DND-41 (cell line): ENCODE measurements around the gene TMPRSS3.

ENCODE experiments used
- ATAC-seq: fragments of 200-7000 bp; cut with Tn5 transposase; 3 replicates; pipeline ENCODE4 v1.9.1; 2021; ENCODE audit warnings: low read depth; ENCODE audit not compliant: insufficient read depth
- DNase-seq: peaks from one replicate; pipeline ENCODE4 v3.0.0-alpha.2; 2020
- H2AFZ ChIP-seq: 2 replicates; pipeline ENCODE4 v1.6.0; 2012; ENCODE audit warnings: low read depth, low read length
- H3K27ac ChIP-seq: 2 replicates; pipeline ENCODE4 v1.5.1; 2012; ENCODE audit warnings: low read length, inconsistent platforms
- H3K27me3 ChIP-seq: fragments of 200-600 bp; sonication (generic); 2 replicates; pipeline ENCODE4 v1.6.0; 2012; ENCODE audit warnings: low read length, mild to moderate bottlenecking, inconsistent platforms; ENCODE audit not compliant: insufficient read depth, poor library complexity
- H3K36me3 ChIP-seq: 2 replicates; pipeline ENCODE4 v1.5.1; 2012; ENCODE audit warnings: low read length, inconsistent platforms; ENCODE audit not compliant: insufficient read depth
- H3K4me1 ChIP-seq: 2 replicates; pipeline ENCODE4 v1.5.1; 2012; ENCODE audit warnings: mild to moderate bottlenecking, low read length; ENCODE audit not compliant: insufficient read depth
- H3K4me2 ChIP-seq: 2 replicates; pipeline ENCODE4 v1.6.0; 2012; ENCODE audit warnings: mild to moderate bottlenecking, moderate library complexity, low read length, inconsistent platforms; ENCODE audit not compliant: insufficient read depth
- H3K4me3 ChIP-seq, 2 experiments: fragments of 200-600 bp in 1 of 2; shearing (Covaris generic) in 1 of 2; 2 replicates each; pipeline ENCODE4 v1.5.1; 2012 to 2016; ENCODE audit warnings: inconsistent platforms in 2 of 2, low read length in 2 of 2, mild to moderate bottlenecking in 2 of 2, low read depth in 1 of 2, moderate library complexity in 1 of 2
- H3K79me2 ChIP-seq: 2 replicates; pipeline ENCODE4 v1.6.0; 2012; ENCODE audit warnings: low read length, inconsistent platforms; ENCODE audit not compliant: insufficient read depth
- H3K9ac ChIP-seq: 2 replicates; pipeline ENCODE4 v1.6.0; 2012; ENCODE audit warnings: low read depth, mild to moderate bottlenecking, inconsistent platforms, low read length, moderate library complexity
- H3K9me3 ChIP-seq: 2 replicates; pipeline ENCODE4 v1.5.1; 2012; ENCODE audit warnings: low read length, moderate library complexity, mild to moderate bottlenecking, inconsistent platforms; ENCODE audit not compliant: insufficient read depth, severe bottlenecking
- H4K20me1 ChIP-seq: 2 replicates; pipeline ENCODE4 v1.6.0; 2012; ENCODE audit warnings: low read length; ENCODE audit not compliant: insufficient read depth
- EZH2 ChIP-seq: IDR thresholded peaks from 3 replicates; pipeline ENCODE4 v1.6.1; 2012; ENCODE audit warnings: borderline replicate concordance, low read depth, mild to moderate bottlenecking, moderate library complexity, low read length, inconsistent platforms; ENCODE audit not compliant: severe bottlenecking
- TF ChIP-seq, protein P1 (sequence below): IDR thresholded peaks from 2 replicates; pipeline ENCODE4 v1.5.1; 2012; ENCODE audit warnings: borderline replicate concordance, low read length, moderate library complexity, mild to moderate bottlenecking; ENCODE audit not compliant: poor library complexity, severe bottlenecking; ENCODE audit errors: extremely low read depth

TMPRSS3 gene

DNA sequence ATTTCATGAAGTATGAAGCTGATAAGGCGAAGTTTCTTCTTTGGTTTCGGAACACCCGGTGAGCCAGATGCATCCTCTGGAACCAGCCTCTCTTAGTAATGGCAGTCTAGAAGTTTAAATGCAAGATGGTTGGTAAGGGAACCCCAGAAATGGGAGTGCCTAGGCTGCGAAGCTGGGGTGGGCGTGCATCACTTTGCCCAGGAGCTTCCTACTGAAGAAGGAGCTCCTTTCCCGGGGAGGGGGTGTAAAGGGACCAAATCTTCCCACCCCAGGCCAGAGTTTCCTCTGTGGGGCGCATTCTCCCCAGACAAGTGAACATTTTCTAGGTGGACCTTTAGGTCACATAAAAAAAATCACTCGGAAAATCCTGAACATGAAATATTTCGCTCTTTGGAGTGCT, 49.4 kb downstream of the TMPRSS3 start:
- Histone ChIP-seq H3K27ac (no peak overlapping the region), H4K20me1 (no peaks in the 10 kb centered on the region), H3K9ac (no peak overlapping the region), H3K27me3 (no peaks in the 10 kb centered on the region), H3K4me3 (no peak overlapping the region), H3K9me3 (no peaks in the 10 kb centered on the region), H3K4me1 (no peaks in the 10 kb centered on the region), H2AFZ (no peak overlapping the region), H3K4me2 (no peak overlapping the region), H3K79me2 (no peaks in the 10 kb centered on the region), H3K36me3 (no peaks in the 10 kb centered on the region)
- ATAC-seq (no peak), DNase-seq (no peak)
- TF ChIP-seq, protein P1, sequence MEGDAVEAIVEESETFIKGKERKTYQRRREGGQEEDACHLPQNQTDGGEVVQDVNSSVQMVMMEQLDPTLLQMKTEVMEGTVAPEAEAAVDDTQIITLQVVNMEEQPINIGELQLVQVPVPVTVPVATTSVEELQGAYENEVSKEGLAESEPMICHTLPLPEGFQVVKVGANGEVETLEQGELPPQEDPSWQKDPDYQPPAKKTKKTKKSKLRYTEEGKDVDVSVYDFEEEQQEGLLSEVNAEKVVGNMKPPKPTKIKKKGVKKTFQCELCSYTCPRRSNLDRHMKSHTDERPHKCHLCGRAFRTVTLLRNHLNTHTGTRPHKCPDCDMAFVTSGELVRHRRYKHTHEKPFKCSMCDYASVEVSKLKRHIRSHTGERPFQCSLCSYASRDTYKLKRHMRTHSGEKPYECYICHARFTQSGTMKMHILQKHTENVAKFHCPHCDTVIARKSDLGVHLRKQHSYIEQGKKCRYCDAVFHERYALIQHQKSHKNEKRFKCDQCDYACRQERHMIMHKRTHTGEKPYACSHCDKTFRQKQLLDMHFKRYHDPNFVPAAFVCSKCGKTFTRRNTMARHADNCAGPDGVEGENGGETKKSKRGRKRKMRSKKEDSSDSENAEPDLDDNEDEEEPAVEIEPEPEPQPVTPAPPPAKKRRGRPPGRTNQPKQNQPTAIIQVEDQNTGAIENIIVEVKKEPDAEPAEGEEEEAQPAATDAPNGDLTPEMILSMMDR = no peak
- no peak for TF ChIP-seq EZH2

DNA sequence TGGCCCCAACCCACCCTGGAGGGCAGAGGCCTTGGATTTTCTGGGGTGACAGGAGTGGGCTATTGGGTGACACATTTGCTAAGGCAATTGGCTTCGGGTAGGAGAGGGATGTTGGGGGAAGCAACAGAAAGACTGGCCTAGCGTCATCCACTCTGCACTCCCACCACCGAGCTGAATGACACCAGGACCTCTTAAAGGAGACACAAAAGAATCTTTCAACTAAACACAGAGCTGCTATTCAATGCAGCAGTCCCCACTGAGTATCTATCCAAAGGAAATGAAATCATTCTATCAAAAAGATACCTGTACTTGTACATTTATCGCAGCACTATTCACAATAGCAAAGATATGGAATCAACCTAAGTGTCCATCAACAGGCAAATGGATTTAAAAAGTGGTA, 51.2 kb downstream of the TMPRSS3 start:
- Histone ChIP-seq H3K27me3 (no peaks in the 10 kb centered on the region), H3K27ac (no peak overlapping the region), H3K4me1 (no peaks in the 10 kb centered on the region), H3K9me3 (no peaks in the 10 kb centered on the region), H4K20me1 (no peaks in the 10 kb centered on the region), H3K4me2 (no peak overlapping the region), H3K4me3 (no peak overlapping the region), H3K79me2 (no peaks in the 10 kb centered on the region), H3K36me3 (no peaks in the 10 kb centered on the region), H3K9ac (no peak overlapping the region), H2AFZ (no peak overlapping the region)
- ATAC-seq (no peak), DNase-seq (no peak)
- no peak for TF ChIP-seq EZH2
- TF ChIP-seq, protein P1 = no peak

DNA sequence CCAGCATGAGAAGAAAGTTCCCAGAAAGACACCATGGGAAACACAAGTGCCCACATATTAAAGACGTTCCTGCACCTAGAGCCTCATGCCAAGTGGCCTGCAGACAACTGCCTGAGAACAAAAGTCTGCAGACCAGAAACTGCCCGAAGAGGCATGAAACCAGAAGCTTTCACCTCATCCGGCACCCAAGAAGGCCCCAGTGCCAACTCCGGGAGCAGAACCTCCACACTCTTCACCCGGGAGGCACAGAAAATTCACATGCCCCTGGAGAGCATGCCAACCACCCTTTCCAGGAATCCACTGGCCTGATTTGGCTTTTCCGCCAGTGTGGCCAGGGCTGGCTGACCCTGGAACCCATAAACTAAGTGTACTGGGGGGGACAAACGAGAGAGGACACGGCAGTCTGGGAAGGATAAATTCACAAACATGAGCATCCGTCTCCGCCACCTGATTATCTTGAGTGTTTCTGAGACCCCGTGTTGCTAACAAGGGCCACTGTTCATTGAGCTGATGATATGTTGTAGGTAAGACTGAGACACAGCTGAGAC, 51.8 kb downstream of the TMPRSS3 start:
- Histone ChIP-seq H3K4me2 (no peak overlapping the region), H3K4me1 (no peaks in the 10 kb centered on the region), H3K4me3 (no peak overlapping the region), H3K9me3 (no peaks in the 10 kb centered on the region), H3K36me3 (no peaks in the 10 kb centered on the region), H4K20me1 (no peaks in the 10 kb centered on the region), H3K9ac (no peak overlapping the region), H3K79me2 (no peaks in the 10 kb centered on the region), H3K27me3 (no peaks in the 10 kb centered on the region), H3K27ac (no peak overlapping the region), H2AFZ (no peak overlapping the region)
- no peak for ATAC-seq
- no peak for DNase-seq
- TF ChIP-seq, protein P1 = no peak
- no peak for TF ChIP-seq EZH2

DNA sequence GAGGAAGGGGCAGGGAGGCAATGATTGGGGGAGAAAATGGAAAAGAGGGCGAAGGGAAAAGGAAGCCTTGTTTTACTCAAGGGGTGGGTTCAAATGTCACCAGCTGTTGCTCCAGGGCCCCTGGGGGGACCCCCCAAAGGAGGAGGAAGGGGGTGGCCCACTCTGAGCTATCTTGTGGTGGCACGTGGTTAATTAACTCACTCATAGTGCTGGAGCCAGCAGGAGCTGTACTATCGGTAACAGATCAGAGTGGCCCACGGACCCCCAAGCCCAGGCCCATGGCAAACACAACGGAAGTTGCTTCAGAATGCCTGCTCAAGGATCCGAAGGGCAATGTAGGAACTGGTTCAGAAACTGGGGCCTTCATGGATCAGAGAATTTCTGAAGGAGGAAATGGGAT, 52.3 kb downstream of the TMPRSS3 start:
- Histone ChIP-seq H3K4me1 (no peaks in the 10 kb centered on the region), H3K4me2 (no peak overlapping the region), H3K27me3 (no peaks in the 10 kb centered on the region), H3K4me3 (no peak overlapping the region), H3K36me3 (no peaks in the 10 kb centered on the region), H3K27ac (no peak overlapping the region), H3K79me2 (no peaks in the 10 kb centered on the region), H3K9ac (no peak overlapping the region), H3K9me3 (no peaks in the 10 kb centered on the region), H4K20me1 (no peaks in the 10 kb centered on the region), H2AFZ (no peak overlapping the region)
- DNase-seq (no peak), ATAC-seq (no peak; the same call in 2 of the 3 replicates)
- TF ChIP-seq EZH2 = no peak
- TF ChIP-seq, protein P1 = no peak
